Smooth muscle cell (in vitro differentiated cells): ENCODE results near the gene MBIP. TPM values are rescaled to one million over a fixed set of nuclear protein-coding genes. Genes with fewer than 3 reads are reported as not detected.

Experiments used
- DNase-seq: peaks from one replicate; lab custom pipeline; 2025; ENCODE audit not compliant: unreplicated experiment; lab: John Stamatoyannopoulos, UW
- H2AFZ ChIP-seq: fragments of 200-600 bp; sonication (generic); 2 replicates; pipeline ENCODE4 v1.6.0; 2016; ENCODE audit warnings: antibody characterized with exemption, low read depth, mild to moderate bottlenecking
- H3F3A ChIP-seq: fragments of 200-600 bp; sonication (generic); 2 replicates; pipeline ENCODE4 v1.6.0; 2017; ENCODE audit warnings: antibody characterized with exemption, low read depth
- H3K27ac ChIP-seq: fragments of 200-600 bp; sonication (generic); 2 replicates; pipeline ENCODE4 v1.5.1; 2016; ENCODE audit warnings: low read depth, mild to moderate bottlenecking
- H3K27me3 ChIP-seq: fragments of 200-600 bp; sonication (generic); 2 replicates; pipeline ENCODE4 v1.6.1; 2016; ENCODE audit warnings: low read depth, mild to moderate bottlenecking
- H3K36me3 ChIP-seq: fragments of 200-600 bp; sonication (generic); 2 replicates; pipeline ENCODE4 v1.5.1; 2016; ENCODE audit warnings: low read depth
- H3K4me1 ChIP-seq: fragments of 200-600 bp; sonication (generic); 2 replicates; pipeline ENCODE4 v1.5.1; 2016; ENCODE audit warnings: low read depth
- H3K4me2 ChIP-seq: fragments of 200-600 bp; sonication (generic); 2 replicates; pipeline ENCODE4 v1.6.0; 2016; ENCODE audit warnings: mild to moderate bottlenecking
- H3K4me3 ChIP-seq: fragments of 200-600 bp; sonication (generic); 2 replicates; pipeline ENCODE4 v1.5.1; 2016; ENCODE audit warnings: mild to moderate bottlenecking
- H3K79me2 ChIP-seq: fragments of 200-600 bp; sonication (generic); 2 replicates; pipeline ENCODE4 v1.6.0; 2016; ENCODE audit warnings: low read depth, mild to moderate bottlenecking
- H3K9ac ChIP-seq: fragments of 200-600 bp; sonication (generic); 2 replicates; pipeline ENCODE4 v1.6.0; 2016; ENCODE audit warnings: low read depth
- H3K9me3 ChIP-seq: fragments of 200-600 bp; sonication (generic); replicated peaks from 2 replicates; pipeline ENCODE4 v1.5.1; 2016; ENCODE audit warnings: low read depth
- H4K20me1 ChIP-seq: fragments of 200-600 bp; sonication (generic); 2 replicates; pipeline ENCODE4 v1.6.0; 2016; ENCODE audit warnings: low read depth
- WGBS: methylation state at CpG from one replicate; pipeline ENCODE4 v1.1.7; 2016; ENCODE audit warnings: low lambda C conversion rate; 5-methylcytosine and 5-hydroxymethylcytosine counted together
- polyA plus RNA-seq: library from polyadenylated mRNA; unstranded; fragments of >200 nt; fragmentation: Nextera tagmentation; extraction: Ambion mirVana; gene quantifications from 2 replicates; pipeline ENCODE4 v1.2.1, GENCODE V29; 2016
- total RNA-seq: library from RNA; depleted of rRNA; stranded (reverse); fragments of >200 nt; gene quantifications from 2 replicates; pipeline ENCODE4 v1.2.3, GENCODE V29; 2014
- TF ChIP-seq, protein P1 (sequence below): fragments of 200-600 bp; sonication (generic); IDR thresholded peaks from 2 replicates; pipeline ENCODE4 v1.5.1; 2017; ENCODE audit warnings: borderline replicate concordance, mild to moderate bottlenecking, antibody characterized with exemption; ENCODE audit not compliant: insufficient read depth, poor library complexity, severe bottlenecking

Gene MBIP
- total and polyA plus RNA-seq, 2 experiments from 2014 or later, result 27.2 to 46.0 TPM

DNA sequence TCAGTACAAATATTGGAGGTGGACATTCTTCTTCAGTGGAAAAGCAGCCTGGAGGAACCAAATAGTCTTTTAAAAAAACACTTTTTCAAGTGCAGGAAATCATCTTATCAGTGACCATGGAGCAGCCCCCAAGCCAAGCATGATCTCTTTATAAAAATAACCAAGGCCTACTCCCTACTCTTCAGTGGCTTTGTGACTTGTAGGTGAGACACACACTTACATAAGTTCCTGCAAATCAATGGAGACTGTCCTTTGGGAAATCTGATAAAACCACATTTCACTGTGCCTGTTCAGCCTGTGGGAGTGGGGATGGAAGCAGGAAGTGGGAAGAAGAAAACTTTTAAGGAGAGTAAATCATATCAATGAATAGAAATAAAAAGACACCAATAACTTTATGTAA, 56.3 kb downstream of the MBIP start:
- no peak for DNase-seq
- Histone ChIP-seq H3K79me2 (no peaks in the 10 kb centered on the region), H3K4me3 (no peak overlapping the region), H3F3A (no peaks in the 10 kb centered on the region), H3K27ac (no peak overlapping the region), H3K9me3 (no peaks in the 10 kb centered on the region), H3K27me3 (peaks cover 3% of the 10 kb centered on the region), H3K36me3 (no peaks in the 10 kb centered on the region), H3K4me2 (no peak overlapping the region), H3K9ac (no peak overlapping the region), H4K20me1 (no peaks in the 10 kb centered on the region), H2AFZ (no peak overlapping the region), H3K4me1 (peaks cover 18% of the 10 kb centered on the region)
- TF ChIP-seq, protein P1, sequence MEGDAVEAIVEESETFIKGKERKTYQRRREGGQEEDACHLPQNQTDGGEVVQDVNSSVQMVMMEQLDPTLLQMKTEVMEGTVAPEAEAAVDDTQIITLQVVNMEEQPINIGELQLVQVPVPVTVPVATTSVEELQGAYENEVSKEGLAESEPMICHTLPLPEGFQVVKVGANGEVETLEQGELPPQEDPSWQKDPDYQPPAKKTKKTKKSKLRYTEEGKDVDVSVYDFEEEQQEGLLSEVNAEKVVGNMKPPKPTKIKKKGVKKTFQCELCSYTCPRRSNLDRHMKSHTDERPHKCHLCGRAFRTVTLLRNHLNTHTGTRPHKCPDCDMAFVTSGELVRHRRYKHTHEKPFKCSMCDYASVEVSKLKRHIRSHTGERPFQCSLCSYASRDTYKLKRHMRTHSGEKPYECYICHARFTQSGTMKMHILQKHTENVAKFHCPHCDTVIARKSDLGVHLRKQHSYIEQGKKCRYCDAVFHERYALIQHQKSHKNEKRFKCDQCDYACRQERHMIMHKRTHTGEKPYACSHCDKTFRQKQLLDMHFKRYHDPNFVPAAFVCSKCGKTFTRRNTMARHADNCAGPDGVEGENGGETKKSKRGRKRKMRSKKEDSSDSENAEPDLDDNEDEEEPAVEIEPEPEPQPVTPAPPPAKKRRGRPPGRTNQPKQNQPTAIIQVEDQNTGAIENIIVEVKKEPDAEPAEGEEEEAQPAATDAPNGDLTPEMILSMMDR, result no peak

DNA sequence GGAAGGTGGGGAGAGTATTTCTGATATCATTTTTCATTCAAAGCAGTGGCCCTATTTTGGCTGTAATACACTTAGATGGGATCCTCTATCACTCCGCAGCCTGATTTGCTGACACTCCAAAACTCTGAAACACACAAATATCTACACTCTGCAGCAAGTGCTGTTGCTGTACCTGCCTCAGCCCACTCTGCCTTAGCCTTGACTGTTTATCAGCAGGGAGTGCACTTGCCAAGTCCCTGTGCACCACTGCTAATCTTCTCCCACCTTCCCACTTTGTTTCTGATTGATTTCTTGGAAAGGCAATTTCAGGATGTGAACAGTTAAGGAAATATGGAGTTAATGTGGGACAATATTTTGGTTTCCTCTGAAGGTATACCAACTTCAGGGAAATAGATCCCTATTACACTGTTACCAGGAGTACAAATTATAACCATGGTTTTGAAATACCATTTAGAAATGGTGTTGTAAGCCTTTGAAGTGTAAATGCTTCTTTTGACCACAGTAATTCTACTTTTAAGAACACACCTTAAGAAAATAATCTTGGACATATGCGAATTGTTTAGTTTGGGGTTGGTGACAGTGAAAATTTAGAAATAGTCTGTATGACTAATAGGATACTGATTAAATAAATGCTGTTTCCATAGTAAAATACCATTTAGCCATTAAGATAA, 59.3 kb downstream of the MBIP start:
- Histone ChIP-seq H3F3A (no peaks in the 10 kb centered on the region), H3K36me3 (no peaks in the 10 kb centered on the region), H3K27me3 (peaks cover 3% of the 10 kb centered on the region), H3K9ac (no peak overlapping the region), H3K79me2 (no peaks in the 10 kb centered on the region), H3K4me3 (no peak overlapping the region), H2AFZ (no peak overlapping the region), H3K4me2 (no peak overlapping the region), H3K27ac (no peak overlapping the region), H3K9me3 (no peaks in the 10 kb centered on the region), H3K4me1 (no peaks in the 10 kb centered on the region), H4K20me1 (no peaks in the 10 kb centered on the region)
- no peak for DNase-seq
- 92% methylated on average over 2 of the region's 2 CpGs for WGBS
- TF ChIP-seq, protein P1, result no peak

DNA sequence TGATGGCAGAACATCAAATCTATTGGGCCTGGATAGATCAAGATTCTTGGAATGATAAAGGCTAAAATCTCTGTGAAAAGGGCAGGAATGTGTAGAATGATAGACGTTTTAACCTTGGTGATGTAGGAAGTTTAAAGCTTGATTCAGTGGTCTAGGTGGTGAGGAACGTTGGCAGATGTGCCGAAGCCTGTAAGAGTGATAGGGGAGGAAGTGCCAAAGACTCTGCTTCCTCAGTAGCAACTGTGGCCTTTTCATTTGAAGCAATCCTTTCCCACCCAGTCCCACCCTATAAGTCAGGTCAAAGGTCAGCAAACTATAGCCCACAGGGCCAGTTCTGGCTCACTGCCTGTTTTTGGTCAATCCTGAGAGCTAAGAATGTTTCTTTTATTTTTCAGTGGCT, 62.2 kb downstream of the MBIP start:
- H3K27ac ChIP-seq, result no peak overlapping the region
- TF ChIP-seq, protein P1, result no peak
- H2AFZ ChIP-seq, result no peak overlapping the region
- H4K20me1 ChIP-seq, result no peaks in the 10 kb centered on the region
- no peaks in the 10 kb centered on the region for H3K36me3 ChIP-seq
- H3F3A ChIP-seq, result no peaks in the 10 kb centered on the region
- WGBS, result 77% methylated on average over 3 of the region's 3 CpGs
- no peak overlapping the region for H3K9ac ChIP-seq
- H3K4me1 ChIP-seq, result no peaks in the 10 kb centered on the region
- no peak overlapping the region for H3K4me2 ChIP-seq
- H3K27me3 ChIP-seq, result peaks cover 3% of the 10 kb centered on the region
- no peak overlapping the region for H3K4me3 ChIP-seq
- no peaks in the 10 kb centered on the region for H3K9me3 ChIP-seq
- H3K79me2 ChIP-seq, result no peaks in the 10 kb centered on the region
- DNase-seq, result no peak
